Activated naive CD4-positive, alpha-beta T cell treated with anti-CD3 and anti-CD28 coated beads for 36 hours (primary cell): Measurements from ENCODE around the gene NELL2. TPM values are rescaled to one million over a fixed set of nuclear protein-coding genes. Genes with fewer than 3 reads are reported as not detected.
A peak's percentile ranks its signal among the peaks of the same experiment; 100 is the strongest.

Experiments
- CTCF ChIA-PET: fragments of 350-600 bp; sonication (Branson Sonifier 250); formaldehyde crosslinking; loops from one replicate; lab custom pipeline; 2021; ENCODE audit warnings: antibody characterized with exemption; lab: Charles Lee
- DNase-seq: peaks from one replicate; pipeline ENCODE4 v3.0.0-alpha.2; 2020
- H3K27ac Mint-ChIP-seq: one replicate; pipeline ENCODE4 v1.8.0; 2021; ENCODE audit warnings: mild to moderate bottlenecking, mixed read lengths
- H3K27me3 Mint-ChIP-seq: one replicate; pipeline ENCODE4 v1.8.0; 2021; ENCODE audit warnings: low read depth, mixed read lengths
- H3K36me3 Mint-ChIP-seq: one replicate; pipeline ENCODE4 v1.8.0; 2021; ENCODE audit warnings: low read depth, mixed read lengths
- H3K4me1 Mint-ChIP-seq: one replicate; pipeline ENCODE4 v1.8.0; 2021; ENCODE audit warnings: low read depth, mixed read lengths
- H3K4me3 Mint-ChIP-seq: one replicate; pipeline ENCODE4 v1.8.0; 2021; ENCODE audit warnings: mild to moderate bottlenecking, moderate library complexity, mixed read lengths
- H3K9me3 Mint-ChIP-seq: one replicate; pipeline ENCODE4 v1.8.0; 2021; ENCODE audit warnings: mixed read lengths
- intact Hi-C: fragments of 100-400 bp; cut with micrococcal nuclease; formaldehyde crosslinking; loops from one replicate; pipeline ENCODE4 v1.15.1; 2023
- total RNA-seq, 2 experiments: library from RNA; stranded (reverse); gene quantifications; one replicate each; pipeline ENCODE4 v1.2.3, GENCODE V29; 2021

NELL2 gene
- total RNA-seq, 2 experiments from 2014 or later: 61.9 to 72.2 TPM

GRCh38 chr12:44677724-44678123 lies 198.4 kb downstream of the NELL2 start:
- H3K27ac Mint-ChIP-seq: no peak overlapping the region
- no peak overlapping the region for H3K4me3 Mint-ChIP-seq
- no peak for DNase-seq
- peaks cover 6% of the 10 kb centered on the region for H3K9me3 Mint-ChIP-seq
- H3K36me3 Mint-ChIP-seq: peaks cover 16% of the 10 kb centered on the region
- CTCF ChIA-PET: no interaction called here
- intact Hi-C loops: no loop called here
- H3K4me1 Mint-ChIP-seq: no peaks in the 10 kb centered on the region
- H3K27me3 Mint-ChIP-seq: no peaks in the 10 kb centered on the region

GRCh38 chr12:44674875-44675274 lies 201.2 kb downstream of the NELL2 start:
- Mint-ChIP-seq H3K36me3 (peaks cover 32% of the 10 kb centered on the region), H3K9me3 (peaks cover 13% of the 10 kb centered on the region), H3K27me3 (no peaks in the 10 kb centered on the region), H3K27ac (no peak overlapping the region), H3K4me1 (no peaks in the 10 kb centered on the region), H3K4me3 (no peak overlapping the region)
- intact Hi-C loops: no loop called here
- CTCF ChIA-PET: no interaction called here
- no peak for DNase-seq

DNA sequence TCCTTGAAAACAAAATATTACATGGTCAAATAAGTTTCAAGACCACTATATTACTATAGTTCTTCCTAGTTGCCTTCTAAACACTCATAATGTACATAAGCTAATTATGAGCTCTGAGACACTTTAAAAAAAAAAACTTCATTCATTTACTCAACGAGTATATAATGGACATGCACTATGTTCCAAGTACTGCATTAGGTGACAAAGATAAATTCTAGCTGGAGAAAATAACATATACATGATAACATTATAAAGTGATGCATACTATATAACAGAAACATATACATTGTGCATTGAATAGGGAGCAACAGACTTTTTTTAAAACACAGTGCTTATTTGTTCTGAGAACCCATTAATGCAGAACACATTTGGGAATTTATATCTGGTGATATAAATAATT lies 202.3 kb downstream of the NELL2 start:
- no peak overlapping the region for H3K4me3 Mint-ChIP-seq
- H3K9me3 Mint-ChIP-seq: peaks cover 22% of the 10 kb centered on the region
- CTCF ChIA-PET: interaction anchor here (0.7 kb wide), 1 partner anchor 257 kb away, joined by 3 read pairs; no protein-coding TSS in a partner anchor

GRCh38 chr12:44672042-44672441 lies 204.1 kb downstream of the NELL2 start:
- peaks cover 22% of the 10 kb centered on the region for H3K9me3 Mint-ChIP-seq

More for the DNA sequence above, 202.3 kb downstream of the NELL2 start:
- Mint-ChIP-seq H3K27ac (no peak overlapping the region), H3K36me3 (peaks cover 39% of the 10 kb centered on the region), H3K4me1 (no peaks in the 10 kb centered on the region), H3K27me3 (no peaks in the 10 kb centered on the region)
- intact Hi-C loops: no loop called here
- no peak for DNase-seq

GRCh38 chr12:44668443-44668842 lies 207.7 kb downstream of the NELL2 start:
- H3K27ac Mint-ChIP-seq: no peak overlapping the region
- H3K36me3 Mint-ChIP-seq: peaks cover 44% of the 10 kb centered on the region
- peaks cover 20% of the 10 kb centered on the region for H3K9me3 Mint-ChIP-seq
- H3K4me1 Mint-ChIP-seq: peaks cover 2% of the 10 kb centered on the region
- DNase-seq: no peak
- no peak overlapping the region for H3K4me3 Mint-ChIP-seq
- no peaks in the 10 kb centered on the region for H3K27me3 Mint-ChIP-seq
- intact Hi-C loops: no loop called here
- CTCF ChIA-PET: no interaction called here

More at GRCh38 chr12:44672042-44672441, 204.1 kb downstream of the NELL2 start:
- H3K4me1 Mint-ChIP-seq: no peaks in the 10 kb centered on the region
- no peak overlapping the region for H3K4me3 Mint-ChIP-seq
- H3K27ac Mint-ChIP-seq: no peak overlapping the region
- DNase-seq: no peak
- CTCF ChIA-PET: interaction anchor here (0.7 kb wide), 1 partner anchor 26 kb away, joined by 4 read pairs; no protein-coding TSS in a partner anchor
- H3K27me3 Mint-ChIP-seq: no peaks in the 10 kb centered on the region
- H3K36me3 Mint-ChIP-seq: peaks cover 42% of the 10 kb centered on the region
- intact Hi-C loops: no loop called here

- H3K9me3 Mint-ChIP-seq: peaks cover 14% of the 10 kb centered on the region
- H3K4me1 Mint-ChIP-seq: peaks cover 5% of the 10 kb centered on the region
- CTCF ChIA-PET: no interaction called here
- peaks cover 44% of the 10 kb centered on the region for H3K36me3 Mint-ChIP-seq
- H3K4me3 Mint-ChIP-seq: no peak overlapping the region
- no peaks in the 10 kb centered on the region for H3K27me3 Mint-ChIP-seq
- intact Hi-C loops: no loop called here
- no peak overlapping the region for H3K27ac Mint-ChIP-seq
- DNase-seq: no peak
Observed at GRCh38 chr12:44667461-44667860, 208.7 kb downstream of the NELL2 start.

- Mint-ChIP-seq H3K4me1 (peaks cover 7% of the 10 kb centered on the region), H3K36me3 (peaks cover 35% of the 10 kb centered on the region), H3K4me3 (no peak overlapping the region), H3K27me3 (no peaks in the 10 kb centered on the region), H3K27ac (no peak overlapping the region), H3K9me3 (no peaks in the 10 kb centered on the region)
- CTCF ChIA-PET: no interaction called here
- intact Hi-C loops: no loop called here
- DNase-seq: no peak
Observed at GRCh38 chr12:44663291-44663690, 212.8 kb downstream of the NELL2 start.

GRCh38 chr12:44655846-44656245 lies 220.3 kb downstream of the NELL2 start:
- no peak for DNase-seq
- Mint-ChIP-seq H3K4me3 (no peak overlapping the region), H3K9me3 (no peaks in the 10 kb centered on the region), H3K4me1 (peaks cover 19% of the 10 kb centered on the region), H3K27me3 (no peaks in the 10 kb centered on the region), H3K36me3 (peaks cover 15% of the 10 kb centered on the region), H3K27ac (no peak overlapping the region)
- CTCF ChIA-PET: no interaction called here
- intact Hi-C loops: no loop called here

GRCh38 chr12:44654646-44655639 lies 221.2 kb downstream of the NELL2 start:
- DNase-seq: no peak
- no peaks in the 10 kb centered on the region for H3K9me3 Mint-ChIP-seq
- CTCF ChIA-PET: interaction anchor here (1.0 kb wide), 1 partner anchor 11 kb away, joined by 3 read pairs; no protein-coding TSS in a partner anchor
- no peak overlapping the region for H3K4me3 Mint-ChIP-seq
- H3K36me3 Mint-ChIP-seq: peaks cover 11% of the 10 kb centered on the region
- H3K4me1 Mint-ChIP-seq: peaks cover 19% of the 10 kb centered on the region
- no peaks in the 10 kb centered on the region for H3K27me3 Mint-ChIP-seq
- H3K27ac Mint-ChIP-seq: no peak overlapping the region
- intact Hi-C loops: no loop called here

DNA sequence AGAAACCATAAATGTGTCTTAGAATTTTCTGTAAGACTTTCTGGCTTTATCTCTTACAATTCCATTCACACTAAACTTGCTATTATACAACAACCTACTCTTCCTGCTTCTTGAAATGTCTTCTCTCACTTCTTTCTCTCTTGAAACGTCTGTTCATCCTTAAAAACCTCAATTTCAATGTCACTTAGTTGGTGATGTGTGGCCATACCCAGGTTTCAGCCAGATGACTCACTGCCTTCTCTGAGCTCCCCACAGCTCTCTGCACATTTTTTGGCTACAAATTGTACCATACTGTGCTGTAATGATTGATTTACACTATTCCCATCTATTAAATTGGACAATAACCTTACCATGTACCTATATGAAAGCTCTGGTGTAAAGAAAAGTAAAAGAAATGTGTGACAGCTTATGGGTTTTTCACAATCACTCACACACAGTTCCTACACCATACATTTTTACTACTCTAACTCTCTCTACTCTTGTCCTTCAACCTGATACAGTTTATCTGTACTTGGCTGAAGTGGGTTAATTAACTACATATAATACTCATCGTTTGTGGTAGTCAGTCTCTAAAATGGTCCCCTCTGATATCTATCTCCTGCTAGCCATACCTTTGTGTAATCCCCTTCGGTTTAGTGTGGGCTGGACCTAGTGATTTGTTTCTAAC lies 222.1 kb downstream of the NELL2 start:
- Mint-ChIP-seq H3K27me3 (no peaks in the 10 kb centered on the region), H3K27ac (no peak overlapping the region), H3K4me1 (peaks cover 24% of the 10 kb centered on the region), H3K9me3 (no peaks in the 10 kb centered on the region), H3K36me3 (peaks cover 11% of the 10 kb centered on the region), H3K4me3 (no peak overlapping the region)
- intact Hi-C loops: no loop called here
- CTCF ChIA-PET: no interaction called here
- DNase-seq: no peak

- intact Hi-C loops: no loop called here
- Mint-ChIP-seq H3K36me3 (peaks cover 3% of the 10 kb centered on the region), H3K27me3 (no peaks in the 10 kb centered on the region), H3K27ac (peak overlapping the region; percentile 10), H3K9me3 (no peaks in the 10 kb centered on the region), H3K4me1 (peaks cover 26% of the 10 kb centered on the region), H3K4me3 (no peak overlapping the region)
- CTCF ChIA-PET: no interaction called here
- DNase-seq: no peak
Observed at GRCh38 chr12:44649693-44650092, 226.4 kb downstream of the NELL2 start.

DNA sequence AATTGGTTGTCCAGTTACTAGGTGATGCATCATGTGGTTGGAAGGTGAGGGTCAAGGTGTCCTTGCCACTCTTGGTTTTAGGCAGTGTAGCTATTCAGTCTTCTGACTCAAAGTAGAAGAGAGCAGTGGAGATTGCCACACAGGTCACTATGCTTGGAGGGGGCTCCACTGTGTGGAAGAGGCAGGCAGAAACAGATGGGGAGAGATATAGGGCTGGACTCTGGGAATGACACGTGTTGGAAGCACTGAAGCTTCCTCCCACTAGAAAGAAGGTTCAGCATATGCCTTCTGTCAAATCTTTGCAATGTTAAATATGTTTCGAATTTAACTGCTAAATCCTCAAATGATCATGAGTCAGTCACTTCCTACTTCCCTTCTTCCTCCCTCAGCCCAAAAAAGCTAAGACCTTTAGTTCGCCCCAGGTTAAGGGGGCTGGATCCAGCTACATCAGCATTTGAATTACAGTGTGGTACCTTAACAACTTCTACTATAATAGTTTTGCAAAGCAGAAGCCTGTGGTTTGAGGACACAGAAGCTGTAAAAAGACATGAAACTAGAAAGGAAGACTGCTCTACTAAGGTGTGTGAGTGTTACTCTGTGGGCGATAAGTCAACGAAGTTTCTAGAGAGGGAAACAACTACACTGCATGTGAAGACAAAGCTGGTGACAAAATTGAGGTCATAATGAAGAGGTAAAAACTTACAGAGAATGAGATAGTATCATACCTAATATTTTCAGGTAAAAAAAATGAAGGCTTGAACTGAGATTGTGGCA lies 228.0 kb downstream of the NELL2 start:
- intact Hi-C loops: no loop called here
- H3K4me3 Mint-ChIP-seq: no peak overlapping the region
- no peak for DNase-seq
- H3K4me1 Mint-ChIP-seq: peaks cover 14% of the 10 kb centered on the region
- no peaks in the 10 kb centered on the region for H3K9me3 Mint-ChIP-seq
- CTCF ChIA-PET: no interaction called here
- H3K27me3 Mint-ChIP-seq: no peaks in the 10 kb centered on the region
- H3K36me3 Mint-ChIP-seq: peaks cover 3% of the 10 kb centered on the region
- H3K27ac Mint-ChIP-seq: no peak overlapping the region
